HEK293 (cell line): ENCODE measurements around the gene SELPLG.

Source experiments
- CTCF ChIA-PET: fragments of 350-600 bp; formaldehyde crosslinking; extraction: SDS; loops from one replicate; lab custom pipeline; 2021; ENCODE audit warnings: antibody characterized with exemption; lab: Yijun Ruan, JAX
- POLR2A ChIA-PET: fragments of 300-600 bp; formaldehyde crosslinking; extraction: SDS; loops from one replicate; lab custom pipeline; 2020; ENCODE audit warnings: antibody characterized with exemption, inconsistent platforms; lab: Yijun Ruan, JAX
- H3K27ac ChIP-seq: fragments of 200-500 bp; sonication (Bioruptor generic); 2 replicates; pipeline ENCODE4 v1.5.1; 2014; ENCODE audit warnings: low read depth, low read length, control low read depth, inconsistent platforms; ENCODE audit errors: extremely low read depth
- H3K36me3 ChIP-seq, 2 experiments: fragments of 200-500 bp in 1 of 2; sonication (Bioruptor generic) in 1 of 2; 1 replicate in 1 of 2; 2 replicates in 1 of 2; pipeline ENCODE4 v1.5.1; 2014 to 2017; ENCODE audit warnings: inconsistent platforms in 2 of 2, low read length in 2 of 2; ENCODE audit not compliant: control insufficient read depth in 2 of 2, insufficient read depth in 1 of 2
- H3K4me1 ChIP-seq: fragments of 200-500 bp; sonication (Bioruptor generic); 2 replicates; pipeline ENCODE4 v1.5.1; 2014; ENCODE audit warnings: mild to moderate bottlenecking, low read length, inconsistent platforms; ENCODE audit not compliant: control insufficient read depth, insufficient read depth
- H3K4me3 ChIP-seq: 2 replicates; pipeline ENCODE4 v1.5.1; 2011; ENCODE audit warnings: low read depth, mild to moderate bottlenecking, control low read depth, low read length, moderate library complexity
- H3K9me3 ChIP-seq: fragments of 200-500 bp; sonication (Bioruptor generic); 2 replicates; pipeline ENCODE4 v1.5.1; 2014; ENCODE audit warnings: low read depth, low read length, inconsistent platforms; ENCODE audit not compliant: control insufficient read depth, insufficient read depth
- EGR2 ChIP-seq: fragments of 450-650 bp; formaldehyde crosslinking; IDR thresholded peaks from 2 replicates; pipeline ENCODE4 v1.5.1; 2016; ENCODE audit warnings: low read depth, missing biosample characterization, missing genetic modification characterization
- INSM2 ChIP-seq: fragments of 450-650 bp; formaldehyde crosslinking; IDR thresholded peaks from 2 replicates; pipeline ENCODE4 v1.5.1; 2016; ENCODE audit warnings: missing biosample characterization, missing genetic modification characterization
- PRDM1 ChIP-seq: fragments of 450-650 bp; formaldehyde crosslinking; IDR thresholded peaks from 2 replicates; pipeline ENCODE4; 2016; ENCODE audit warnings: missing biosample characterization, missing genetic modification characterization
- REST ChIP-seq: fragments of 450-650 bp; formaldehyde crosslinking; IDR thresholded peaks from 2 replicates; pipeline ENCODE4 v1.5.1; 2016; ENCODE audit warnings: missing biosample characterization, missing genetic modification characterization
- ZFHX2 ChIP-seq: fragments of 450-650 bp; formaldehyde crosslinking; conservative IDR thresholded peaks from 2 replicates; pipeline ENCODE4 v1.5.1; 2016; ENCODE audit warnings: missing biosample characterization, missing genetic modification characterization
- ZIC2 ChIP-seq: fragments of 450-650 bp; formaldehyde crosslinking; IDR thresholded peaks from 2 replicates; pipeline ENCODE4 v1.5.1; 2016; ENCODE audit warnings: missing biosample characterization, missing genetic modification characterization
- ZNF140 ChIP-seq: fragments of 450-650 bp; formaldehyde crosslinking; IDR thresholded peaks from 2 replicates; pipeline ENCODE4 v1.5.1; 2016; ENCODE audit warnings: missing biosample characterization, missing genetic modification characterization
- ZNF19 ChIP-seq: fragments of 450-650 bp; formaldehyde crosslinking; IDR thresholded peaks from 2 replicates; pipeline ENCODE4; 2016; ENCODE audit warnings: missing biosample characterization, missing genetic modification characterization, low read depth
- ZNF362 ChIP-seq: fragments of 450-650 bp; formaldehyde crosslinking; IDR thresholded peaks from 2 replicates; pipeline ENCODE4 v1.5.1; 2016; ENCODE audit warnings: missing biosample characterization, missing genetic modification characterization
- ZNF37A ChIP-seq: fragments of 450-650 bp; IDR thresholded peaks from 2 replicates; pipeline ENCODE4 v1.5.1; 2018; ENCODE audit warnings: missing biosample characterization, missing genetic modification characterization
- ZNF433 ChIP-seq: fragments of 450-650 bp; formaldehyde crosslinking; IDR thresholded peaks from 2 replicates; pipeline ENCODE4 v1.5.1; 2016; ENCODE audit warnings: missing biosample characterization, missing genetic modification characterization, low read depth
- ZNF510 ChIP-seq: fragments of 450-650 bp; formaldehyde crosslinking; IDR thresholded peaks from 2 replicates; pipeline ENCODE4 v1.5.1; 2018; ENCODE audit warnings: mild to moderate bottlenecking, missing genetic modification characterization, missing biosample characterization; ENCODE audit not compliant: insufficient replicate concordance
- ZNF639 ChIP-seq: fragments of 450-650 bp; formaldehyde crosslinking; IDR thresholded peaks from 2 replicates; pipeline ENCODE4 v1.5.1; 2016; ENCODE audit warnings: missing biosample characterization, missing genetic modification characterization
- ZNF654 ChIP-seq: fragments of 450-650 bp; formaldehyde crosslinking; IDR thresholded peaks from 2 replicates; pipeline ENCODE4 v1.5.1; 2016; ENCODE audit warnings: low read depth, missing biosample characterization, missing genetic modification characterization
- ZNF658 ChIP-seq: fragments of 450-650 bp; formaldehyde crosslinking; IDR thresholded peaks from 2 replicates; pipeline ENCODE4; 2016; ENCODE audit warnings: missing biosample characterization, missing genetic modification characterization
- ZNF837 ChIP-seq: fragments of 450-650 bp; formaldehyde crosslinking; IDR thresholded peaks from 2 replicates; pipeline ENCODE4 v1.5.1; 2016; ENCODE audit warnings: missing biosample characterization, missing genetic modification characterization
- ZXDB ChIP-seq: fragments of 450-650 bp; formaldehyde crosslinking; IDR thresholded peaks from 2 replicates; pipeline ENCODE4 v1.5.1; 2016; ENCODE audit warnings: missing biosample characterization, missing genetic modification characterization

The SELPLG gene

GRCh38 chr12:108681317-108681716 is 47.6 kb upstream of the SELPLG start (continued):
- TF ChIP-seq INSM2 (tag by site-specific recombination), result no peak
- TF ChIP-seq ZNF433 (tag by site-specific recombination), result no peak
- TF ChIP-seq PRDM1 (tag by site-specific recombination), result no peak
- TF ChIP-seq, all 188 proteins: peak for 0

GRCh38 chr12:108679106-108679681 is 45.5 kb upstream of the SELPLG start:
- Histone ChIP-seq H3K27ac (no peak overlapping the region), H3K9me3 (no peaks in the 10 kb centered on the region), H3K4me3 (no peak overlapping the region), H3K36me3 (peaks cover 6 to 21% of the 10 kb centered on the region in 2 experiments; a peak in 2 of 3 replicates), H3K4me1 (no peaks in the 10 kb centered on the region)
- ChIA-PET CTCF (interaction anchor here (0.5 to 1.0 kb wide), 3 partner anchors 10 to 27 kb away, joined by 3 to 5 read pairs (median 3); no protein-coding TSS in a partner anchor), POLR2A (interaction anchor here (0.7 kb wide), 1 partner anchor 27 kb away, joined by 3 read pairs; no protein-coding TSS in a partner anchor)
- 0 out of 2 replicates have a peak, but pooled peaks have one; percentile 54 for TF ChIP-seq ZNF362
- no peak for TF ChIP-seq ZFHX2 (tag by site-specific recombination)
- TF ChIP-seq ZNF658 (tag by site-specific recombination), result no peak

- CTCF ChIA-PET, result interaction anchor here (2.3 kb wide), 1 partner anchor 14 kb away, joined by 9 read pairs; no protein-coding TSS in a partner anchor
- no peaks in the 10 kb centered on the region for H3K9me3 ChIP-seq
- H3K36me3 ChIP-seq, result peaks cover 6 to 24% of the 10 kb centered on the region in 2 experiments; a peak in 2 of 3 replicates
- no peaks in the 10 kb centered on the region for H3K4me1 ChIP-seq
- no peak overlapping the region for H3K4me3 ChIP-seq
- POLR2A ChIA-PET, result no interaction called here
- no peak overlapping the region for H3K27ac ChIP-seq
- TF ChIP-seq EGR2 (tag by site-specific recombination) (peak; percentile 6; the same call in 1 of the 2 replicates), PRDM1 (tag by site-specific recombination) (0 out of 2 replicates have a peak, but pooled peaks have one; percentile 18), ZNF19 (no peak), ZFHX2 (tag by site-specific recombination) (peak; percentile 43; the same call in 1 of the 2 replicates)
Measured at GRCh38 chr12:108678104-108678730, 44.5 kb upstream of the SELPLG start.

GRCh38 chr12:108677381-108677780 is 43.7 kb upstream of the SELPLG start:
- H3K36me3 ChIP-seq, result peaks cover 6 to 28% of the 10 kb centered on the region in 2 experiments; a peak in 2 of 3 replicates
- TF ChIP-seq PRDM1 (tag by site-specific recombination), result no peak
- TF ChIP-seq ZNF362, result no peak
- TF ChIP-seq ZNF140 (tag by site-specific recombination), result no peak
- no peak for TF ChIP-seq REST
- TF ChIP-seq ZIC2 (tag by site-specific recombination), result no peak
- no peak for TF ChIP-seq EGR2 (tag by site-specific recombination)
- no peak for TF ChIP-seq ZNF837 (tag by site-specific recombination)
- TF ChIP-seq ZNF37A (tag by site-specific recombination), result no peak
- TF ChIP-seq ZNF639 (tag by site-specific recombination), result no peak
- no peak for TF ChIP-seq ZXDB (tag by site-specific recombination)
- no peak for TF ChIP-seq ZNF510 (tag by site-specific recombination)
- no peak for TF ChIP-seq ZNF654 (tag by site-specific recombination)
- no peaks in the 10 kb centered on the region for H3K4me1 ChIP-seq
- no peaks in the 10 kb centered on the region for H3K9me3 ChIP-seq
- POLR2A ChIA-PET, result no interaction called here
- no peak overlapping the region for H3K4me3 ChIP-seq
- CTCF ChIA-PET, result interaction anchor here (1.1 to 2.3 kb wide), 2 partner anchors 8 to 13 kb away, joined by 3 to 9 read pairs; no protein-coding TSS in a partner anchor
- no peak overlapping the region for H3K27ac ChIP-seq
